Effector memory CD4-positive, alpha-beta T cell (primary cell): Measurements from ENCODE around the gene WDR89.

Source experiments
- DNase-seq, 3 donors: peaks; one replicate each; pipeline ENCODE4 v3.0.0-alpha.2; 2020
- H3K27ac ChIP-seq: 2 replicates; pipeline ENCODE4 v1.7.0; 2013; ENCODE audit warnings: mild to moderate bottlenecking, low read length, moderate library complexity; ENCODE audit not compliant: insufficient read depth, poor library complexity, severe bottlenecking
- H3K27me3 ChIP-seq: replicated peaks from 2 replicates; pipeline ENCODE4 v1.7.0; 2013; ENCODE audit warnings: mild to moderate bottlenecking, low read length; ENCODE audit not compliant: insufficient read depth, control insufficient read depth, poor library complexity, severe bottlenecking
- H3K36me3 ChIP-seq: 2 replicates; pipeline ENCODE4 v1.7.0; 2013; ENCODE audit warnings: mild to moderate bottlenecking, low read length, moderate library complexity; ENCODE audit not compliant: control insufficient read depth, insufficient read depth
- H3K4me1 ChIP-seq: 2 replicates; pipeline ENCODE4 v1.7.0; 2013; ENCODE audit warnings: low read length, mild to moderate bottlenecking; ENCODE audit not compliant: control insufficient read depth, insufficient read depth, poor library complexity, severe bottlenecking
- H3K4me3 ChIP-seq: 2 replicates; pipeline ENCODE4 v1.7.0; 2013; ENCODE audit warnings: low read length, low read depth, mild to moderate bottlenecking; ENCODE audit not compliant: insufficient read depth, poor library complexity, severe bottlenecking
- H3K9me3 ChIP-seq: 2 replicates; pipeline ENCODE4 v1.7.0; 2013; ENCODE audit warnings: mild to moderate bottlenecking, low read length, moderate library complexity; ENCODE audit not compliant: control insufficient read depth

The WDR89 gene

GRCh38 chr14:63563370-63564026 lies 78.2 kb downstream of the WDR89 start:
- Histone ChIP-seq H3K27me3 (no peaks in the 10 kb centered on the region), H3K4me1 (no peaks in the 10 kb centered on the region), H3K9me3 (no peaks in the 10 kb centered on the region), H3K36me3 (no peaks in the 10 kb centered on the region), H3K4me3 (no peak overlapping the region), H3K27ac (no peak overlapping the region)
- DNase-seq, result no peak

- Histone ChIP-seq H3K36me3 (no peaks in the 10 kb centered on the region), H3K9me3 (no peaks in the 10 kb centered on the region), H3K4me1 (no peaks in the 10 kb centered on the region), H3K27me3 (no peaks in the 10 kb centered on the region), H3K27ac (no peak overlapping the region), H3K4me3 (no peak overlapping the region)
- no peak for DNase-seq
Measured at GRCh38 chr14:63562405-63562804, 79.3 kb downstream of the WDR89 start.

GRCh38 chr14:63555572-63555971 lies 86.1 kb downstream of the WDR89 start:
- Histone ChIP-seq H3K4me1 (no peaks in the 10 kb centered on the region), H3K36me3 (no peaks in the 10 kb centered on the region), H3K4me3 (no peak overlapping the region), H3K27ac (no peak overlapping the region), H3K27me3 (no peaks in the 10 kb centered on the region), H3K9me3 (no peaks in the 10 kb centered on the region)
- DNase-seq, result no peak

- no peak overlapping the region for H3K4me3 ChIP-seq
- no peak overlapping the region for H3K27ac ChIP-seq
- no peak for DNase-seq
- no peaks in the 10 kb centered on the region for H3K9me3 ChIP-seq
- H3K27me3 ChIP-seq, result no peaks in the 10 kb centered on the region
- H3K36me3 ChIP-seq, result no peaks in the 10 kb centered on the region
- no peaks in the 10 kb centered on the region for H3K4me1 ChIP-seq
Measured at GRCh38 chr14:63551332-63551731, 90.3 kb downstream of the WDR89 start.

GRCh38 chr14:63547798-63548335 lies 93.8 kb downstream of the WDR89 start:
- H3K4me1 ChIP-seq, result no peaks in the 10 kb centered on the region
- no peaks in the 10 kb centered on the region for H3K9me3 ChIP-seq
- no peaks in the 10 kb centered on the region for H3K36me3 ChIP-seq
- no peak overlapping the region for H3K27ac ChIP-seq
- H3K4me3 ChIP-seq, result no peak overlapping the region
- no peaks in the 10 kb centered on the region for H3K27me3 ChIP-seq
- no peak for DNase-seq
